ENCODE data around the gene OTOP2. TPM values are rescaled to one million over a fixed set of nuclear protein-coding genes. Genes with fewer than 3 reads are reported as not detected.

OTOP2 gene
- total RNA-seq, 2 experiments from 2014 or later, result not detected

DNA sequence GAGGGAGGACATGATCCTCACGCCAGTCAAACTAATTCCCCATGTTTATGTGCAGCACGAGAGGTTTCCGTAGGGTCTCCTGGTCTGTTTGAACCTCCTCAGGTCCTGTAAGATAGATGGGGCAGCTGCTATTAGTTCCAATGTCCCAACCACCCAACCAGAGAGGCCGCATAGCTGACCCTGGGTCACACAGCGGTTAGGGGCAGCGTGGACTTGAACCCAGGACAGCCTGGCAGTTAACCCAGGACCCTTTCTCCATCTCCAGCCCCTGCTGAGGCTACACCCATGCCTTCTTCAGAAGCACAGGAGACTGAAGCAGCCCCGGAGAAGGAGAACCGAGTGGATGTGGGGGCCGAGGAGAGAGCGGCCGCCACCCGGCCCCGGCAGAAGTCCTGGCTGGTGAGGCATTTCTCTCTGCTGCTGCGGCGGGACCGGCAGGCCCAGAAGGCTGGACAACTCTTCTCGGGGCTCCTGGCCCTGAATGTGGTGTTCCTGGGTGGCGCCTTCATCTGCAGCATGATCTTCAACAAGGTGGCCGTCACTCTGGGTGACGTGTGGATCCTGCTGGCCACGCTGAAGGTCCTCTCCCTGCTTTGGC, 17.2 kb downstream of the OTOP2 start:
- CTCF ChIA-PET, result no interaction called here
- POLR2A ChIA-PET, result no interaction called here

DNA sequence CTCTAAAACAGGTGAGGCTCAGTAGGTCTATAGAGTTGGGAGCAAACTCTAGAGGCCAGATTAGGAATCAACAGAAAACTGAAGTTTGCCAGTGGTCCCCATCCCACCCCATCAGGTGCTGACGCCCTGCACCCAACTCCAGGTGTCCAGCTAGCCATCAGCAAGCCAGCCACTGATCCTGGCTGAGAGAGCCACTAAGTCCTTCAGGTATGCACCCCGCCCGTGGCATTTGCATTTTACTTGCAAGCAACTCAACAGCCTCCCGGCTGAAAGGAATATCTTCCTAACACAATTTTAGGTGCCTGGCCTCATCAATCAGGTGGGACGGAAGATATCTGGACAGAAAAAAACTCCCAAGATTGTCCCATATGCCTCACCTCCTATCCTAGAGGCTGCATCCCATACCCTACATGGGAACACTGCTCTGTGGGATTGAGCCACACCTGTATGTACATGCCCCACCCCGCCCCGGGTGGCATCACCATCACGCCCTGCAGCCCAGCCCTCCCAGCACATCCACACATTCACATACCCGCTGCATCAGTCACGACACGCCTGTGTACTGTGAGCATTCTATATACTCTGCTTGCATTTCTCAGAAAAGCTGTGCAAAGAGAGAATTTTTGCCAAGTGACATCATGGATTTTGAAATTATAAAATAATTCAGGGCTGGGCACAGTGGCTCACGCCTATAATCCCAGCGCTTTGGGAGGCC, 19.9 kb downstream of the OTOP2 start:
- ChIA-PET CTCF (no interaction called here), POLR2A (no interaction called here)

DNA sequence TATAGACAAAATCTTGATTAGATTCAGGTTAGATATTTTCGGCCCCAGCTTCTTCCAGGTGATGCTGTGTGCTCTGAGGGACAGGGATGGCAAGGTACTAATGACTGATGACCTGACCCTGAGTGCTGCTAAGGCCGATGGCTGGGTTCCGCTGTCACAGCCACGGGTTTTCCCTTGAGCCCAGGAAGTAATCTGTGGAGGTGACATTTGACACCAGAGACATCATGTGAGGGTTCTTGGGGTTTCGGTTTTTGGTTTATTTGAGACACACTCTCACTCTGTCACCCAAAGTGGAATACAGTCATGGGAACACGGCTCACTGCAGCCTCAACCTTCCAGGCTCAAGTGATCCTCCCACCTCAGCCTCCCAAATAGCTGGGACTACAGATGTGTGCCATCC, 21.5 kb downstream of the OTOP2 start:
- ChIA-PET POLR2A (no interaction called here), CTCF (no interaction called here)

DNA sequence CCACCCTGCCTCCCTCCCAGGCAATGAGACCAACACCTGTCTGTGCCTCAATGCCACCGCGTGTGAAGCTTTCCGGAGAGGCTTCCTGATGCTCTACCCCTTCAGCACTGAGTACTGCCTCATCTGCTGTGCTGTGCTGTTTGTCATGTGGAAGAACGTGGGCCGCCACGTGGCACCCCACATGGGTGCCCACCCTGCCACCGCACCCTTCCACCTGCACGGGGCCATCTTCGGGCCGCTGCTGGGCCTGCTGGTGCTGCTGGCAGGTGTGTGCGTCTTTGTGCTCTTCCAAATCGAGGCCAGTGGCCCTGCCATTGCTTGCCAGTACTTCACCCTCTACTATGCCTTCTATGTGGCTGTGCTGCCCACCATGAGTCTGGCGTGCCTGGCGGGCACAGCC, 22.6 kb downstream of the OTOP2 start:
- ChIA-PET POLR2A (no interaction called here), CTCF (no interaction called here)

DNA sequence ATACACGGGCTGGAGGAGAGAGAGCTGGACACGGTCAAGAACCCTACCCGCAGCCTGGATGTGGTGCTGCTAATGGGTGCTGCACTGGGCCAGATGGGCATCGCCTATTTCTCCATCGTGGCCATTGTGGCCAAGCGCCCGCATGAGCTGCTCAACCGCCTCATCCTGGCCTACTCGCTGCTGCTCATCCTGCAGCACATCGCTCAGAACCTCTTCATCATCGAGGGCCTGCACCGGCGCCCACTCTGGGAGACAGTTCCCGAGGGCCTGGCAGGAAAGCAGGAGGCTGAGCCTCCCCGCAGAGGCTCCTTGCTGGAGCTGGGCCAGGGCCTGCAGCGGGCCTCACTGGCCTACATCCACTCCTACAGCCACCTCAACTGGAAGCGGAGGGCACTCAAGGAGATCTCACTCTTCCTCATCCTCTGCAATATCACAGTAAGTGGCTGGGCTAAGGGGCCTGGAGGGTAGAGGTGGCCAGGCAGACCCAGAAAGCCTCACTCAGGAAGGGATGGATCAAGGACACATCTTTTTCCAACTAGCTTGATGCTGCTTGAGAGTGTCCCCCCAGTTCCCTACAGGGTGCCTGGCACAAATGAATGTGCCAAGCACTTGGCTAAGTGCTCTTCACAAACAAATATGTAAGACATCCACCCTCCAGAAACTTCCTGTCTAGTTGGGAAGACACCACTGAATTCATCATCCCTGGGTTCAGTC, 23.1 kb downstream of the OTOP2 start:
- POLR2A ChIA-PET, result no interaction called here
- CTCF ChIA-PET, result no interaction called here

DNA sequence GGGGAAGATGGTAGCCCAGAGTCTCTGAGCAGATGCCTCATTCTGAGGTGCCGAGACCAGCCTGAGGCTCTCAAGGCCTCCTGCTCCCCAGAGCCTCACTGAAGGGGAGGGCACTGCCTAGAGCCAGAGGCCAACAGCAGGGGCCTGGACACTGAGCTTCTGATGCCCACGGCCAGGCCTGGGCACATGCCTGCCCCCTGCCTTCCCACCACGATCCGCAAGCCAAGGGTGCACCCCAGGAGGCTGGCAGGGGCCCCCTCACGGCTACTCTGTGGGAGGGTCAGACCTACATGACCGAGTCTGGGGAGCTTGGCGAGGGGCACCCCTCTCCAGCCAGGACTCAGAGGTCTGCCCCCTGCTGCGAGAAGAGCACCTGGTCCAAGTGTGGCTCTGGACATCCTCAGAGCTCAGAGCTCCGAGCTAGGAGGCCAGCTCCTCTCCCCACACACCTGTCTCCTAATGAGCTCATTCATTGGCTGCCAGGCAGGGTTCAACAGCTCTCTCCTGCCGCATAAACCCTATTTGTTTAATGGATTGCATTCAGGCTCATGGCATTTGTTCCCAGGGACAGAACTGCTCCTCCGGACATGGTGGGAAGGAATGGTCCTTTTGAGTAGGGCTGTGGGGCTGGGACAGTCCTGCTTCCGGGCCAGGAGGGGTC, 25.5 kb downstream of the OTOP2 start:
- ChIA-PET CTCF (interaction anchor here (0.6 kb wide), 1 partner anchor 10 kb away, joined by 3 read pairs; no protein-coding TSS in a partner anchor), POLR2A (no interaction called here)

DNA sequence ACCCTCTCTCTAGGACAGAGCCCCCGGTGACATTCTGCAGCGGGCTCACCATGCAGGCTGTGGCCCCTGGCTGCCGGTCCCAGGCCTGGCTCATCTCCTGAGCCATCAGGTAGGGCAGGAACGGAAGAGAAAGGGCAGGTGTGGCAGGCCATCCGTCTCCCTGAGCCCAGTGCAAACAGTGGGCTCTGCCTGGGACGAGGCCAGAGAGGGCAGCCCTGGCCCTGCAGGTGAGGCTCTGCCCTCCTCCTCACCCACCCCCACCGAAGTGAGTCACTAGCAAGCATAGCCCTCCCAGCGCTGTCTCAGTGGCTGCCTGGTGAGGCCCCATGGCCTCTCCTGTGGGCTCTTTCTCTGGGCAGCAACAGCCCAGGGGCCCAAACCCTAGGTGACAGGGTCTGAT, 26.1 kb downstream of the OTOP2 start:
- CTCF ChIA-PET, result no interaction called here
- POLR2A ChIA-PET, result no interaction called here

DNA sequence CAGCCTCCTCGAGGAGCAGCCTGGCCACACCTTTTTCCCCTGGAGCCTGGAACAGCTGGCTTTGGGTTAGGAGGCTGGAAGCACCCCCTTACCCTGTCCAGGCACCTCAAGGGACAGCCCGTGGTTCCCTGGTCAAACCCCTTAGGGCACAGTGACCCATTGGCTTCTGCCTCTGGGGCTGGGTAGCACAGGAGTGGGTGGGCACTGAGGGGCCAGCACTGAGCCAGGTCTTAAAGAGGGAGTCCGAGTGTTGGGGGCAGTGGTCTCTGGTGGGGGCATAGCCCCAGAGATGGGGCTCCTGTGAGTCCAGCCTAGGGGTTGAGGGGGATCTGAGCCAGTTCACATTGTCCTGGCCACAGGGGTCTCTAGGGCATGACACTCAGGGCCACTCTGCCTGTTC, 27.0 kb downstream of the OTOP2 start:
- POLR2A ChIA-PET, result no interaction called here
- CTCF ChIA-PET, result no interaction called here

DNA sequence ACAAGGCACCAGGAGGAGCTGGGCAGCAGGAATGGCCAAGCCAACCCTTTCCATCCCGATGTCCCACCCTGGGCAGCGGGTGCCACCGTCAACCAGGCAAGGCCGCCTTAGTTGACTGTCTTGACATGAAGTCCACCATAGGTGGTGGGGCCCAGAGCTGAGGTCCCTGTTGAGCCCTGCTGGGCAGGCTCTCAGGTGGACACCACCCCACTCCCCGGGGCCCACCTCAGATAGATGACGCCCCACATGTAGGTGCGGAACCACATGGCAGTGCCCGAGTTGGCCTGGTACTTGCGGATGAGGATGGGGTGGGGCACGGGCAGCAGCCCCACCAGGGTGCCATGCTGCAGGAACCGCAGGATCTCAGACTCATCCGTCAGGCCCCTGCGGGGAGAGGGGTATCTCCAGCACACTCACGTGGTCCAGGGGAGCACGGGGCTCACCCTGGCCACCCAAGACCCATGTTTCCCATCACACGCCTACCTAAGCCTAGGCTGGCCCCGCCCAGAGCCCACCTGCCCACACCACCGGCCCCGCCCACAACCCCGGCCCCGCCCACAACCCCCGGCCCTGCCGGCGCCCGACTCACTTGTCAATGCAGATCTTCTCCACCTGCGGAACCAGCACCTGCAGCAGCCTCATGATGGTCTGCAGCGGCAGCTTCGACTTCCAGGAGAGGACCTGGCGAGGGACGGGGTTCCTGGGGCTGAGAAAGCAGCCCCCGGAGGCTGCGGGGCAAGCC, 27.8 kb downstream of the OTOP2 start:
- ChIA-PET POLR2A (no interaction called here), CTCF (no interaction called here)

DNA sequence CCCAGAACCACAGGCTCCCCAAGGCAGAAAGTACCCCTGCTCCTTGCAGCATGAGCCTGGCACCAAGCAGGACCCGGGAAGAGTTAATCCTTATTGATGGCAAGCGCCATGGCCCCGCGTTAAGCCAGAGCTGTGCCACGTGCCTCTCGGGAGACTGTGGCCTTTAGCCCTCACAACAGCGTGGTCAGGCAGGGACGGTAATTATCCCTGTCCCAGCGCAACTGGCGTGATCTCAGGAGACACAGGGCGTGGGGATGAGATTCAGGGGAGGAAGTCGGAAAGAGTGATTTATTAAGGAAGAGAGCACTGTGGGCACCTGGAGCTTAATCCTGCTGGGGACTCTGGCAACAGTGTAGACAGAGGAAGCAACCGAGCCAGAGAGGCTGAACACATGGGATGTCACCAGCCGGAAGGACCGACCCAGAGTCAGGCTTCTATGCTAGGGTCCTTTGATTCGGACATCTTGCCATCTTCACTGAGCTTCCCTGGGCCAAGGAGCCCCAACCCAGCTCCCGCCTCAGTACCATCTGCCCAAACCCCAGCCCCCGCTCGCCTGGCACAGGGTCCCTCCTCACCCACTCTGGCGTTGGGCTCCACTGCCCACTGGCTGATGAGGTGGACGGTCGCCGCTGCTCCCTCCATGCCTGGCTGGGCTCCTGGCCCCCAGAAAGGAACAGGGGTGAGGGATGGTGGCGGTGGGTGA, 28.5 kb downstream of the OTOP2 start:
- POLR2A ChIA-PET, result no interaction called here

DNA sequence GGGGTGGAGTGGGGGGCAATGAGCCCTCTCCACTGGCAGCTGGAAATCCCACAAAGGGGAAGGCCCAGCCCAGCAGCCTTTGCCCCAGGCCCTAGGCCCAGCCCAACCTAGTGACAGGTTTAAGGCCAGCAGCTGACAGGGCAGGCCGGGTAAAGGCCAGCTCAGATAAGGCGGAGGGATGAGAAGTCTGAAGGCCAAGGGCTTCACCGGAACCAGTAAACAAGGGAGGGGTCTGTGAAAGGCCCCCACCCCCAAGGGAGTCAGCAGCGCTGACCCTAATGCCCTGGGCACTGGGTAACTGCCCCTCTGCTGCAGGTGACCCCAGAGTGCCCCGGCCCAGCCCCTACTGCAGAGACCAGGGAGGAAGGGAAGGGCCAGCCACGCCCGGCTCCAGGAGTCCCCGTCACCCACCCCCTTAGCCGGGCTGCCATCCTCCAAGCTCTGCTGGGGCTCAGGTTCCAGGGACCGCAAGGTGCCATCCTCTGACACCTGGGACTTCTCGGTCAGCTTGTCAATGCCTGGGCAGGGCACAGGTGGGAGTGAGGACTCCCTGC, 29.1 kb downstream of the OTOP2 start:
- ChIA-PET CTCF (no interaction called here), POLR2A (no interaction called here)

More for the DNA sequence above, 28.5 kb downstream of the OTOP2 start:
- CTCF ChIA-PET, result no interaction called here

DNA sequence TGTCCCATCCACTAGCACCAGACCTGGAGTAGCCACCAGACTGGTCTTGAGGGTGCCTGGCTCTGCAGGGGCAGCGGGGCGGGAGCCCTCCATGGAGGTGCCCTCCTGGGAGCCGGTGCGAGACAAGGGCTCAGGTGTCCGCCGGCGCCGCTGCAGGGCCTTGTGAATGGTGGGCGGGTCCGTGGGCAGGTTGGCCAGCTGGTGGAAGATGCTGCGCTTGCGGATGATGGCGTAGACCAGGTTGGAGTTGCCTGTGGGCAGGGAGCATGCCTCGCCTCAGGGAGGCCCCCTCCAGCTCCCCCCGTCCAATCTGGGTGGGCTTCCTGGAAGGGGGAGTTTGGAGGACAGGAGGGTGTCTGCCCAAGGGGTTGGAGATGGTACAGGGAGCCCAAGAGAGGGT, 30.0 kb downstream of the OTOP2 start:
- ChIA-PET POLR2A (no interaction called here), CTCF (interaction anchor here (1.6 kb wide), 1 partner anchor 15 kb away, joined by 5 read pairs; no protein-coding TSS in a partner anchor)

DNA sequence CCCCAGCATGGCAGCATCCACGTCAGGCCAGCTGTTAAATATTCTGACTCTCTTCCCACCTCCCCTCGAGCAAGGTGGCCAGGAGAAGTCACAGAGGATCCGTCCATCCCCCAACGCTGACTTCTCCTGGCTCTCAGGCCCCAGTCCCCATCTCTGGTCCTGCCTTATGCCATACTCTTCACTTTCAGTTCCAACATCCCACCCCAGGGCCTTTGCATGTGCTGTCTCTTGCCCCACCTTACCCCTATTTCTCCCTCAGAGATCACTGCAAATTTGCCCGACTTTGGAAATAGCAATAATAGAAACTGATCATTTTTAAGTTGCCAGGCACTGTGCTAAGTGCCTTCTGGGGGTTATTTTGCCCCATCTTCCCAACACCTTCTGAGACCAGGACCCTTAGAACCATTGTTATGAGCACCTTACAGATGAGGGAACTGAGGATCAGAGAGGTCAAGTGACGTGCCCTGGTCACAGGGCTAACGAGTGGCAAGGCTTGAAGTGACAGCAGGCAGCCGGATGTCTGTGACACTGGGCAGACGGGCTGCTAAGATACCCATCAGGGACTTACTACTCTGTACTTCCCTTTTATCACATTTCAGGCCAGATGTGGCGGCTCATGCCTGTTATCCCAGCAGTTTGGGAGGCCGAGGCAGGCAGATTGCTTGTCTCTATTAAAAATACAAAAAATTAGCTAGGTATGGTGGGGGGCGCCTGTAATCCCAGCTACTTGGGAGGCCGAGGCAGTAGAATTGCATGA, 30.8 kb downstream of the OTOP2 start:
- POLR2A ChIA-PET, result no interaction called here
- CTCF ChIA-PET, result interaction anchor here (1.6 kb wide), 1 partner anchor 16 kb away, joined by 5 read pairs; no protein-coding TSS in a partner anchor

DNA sequence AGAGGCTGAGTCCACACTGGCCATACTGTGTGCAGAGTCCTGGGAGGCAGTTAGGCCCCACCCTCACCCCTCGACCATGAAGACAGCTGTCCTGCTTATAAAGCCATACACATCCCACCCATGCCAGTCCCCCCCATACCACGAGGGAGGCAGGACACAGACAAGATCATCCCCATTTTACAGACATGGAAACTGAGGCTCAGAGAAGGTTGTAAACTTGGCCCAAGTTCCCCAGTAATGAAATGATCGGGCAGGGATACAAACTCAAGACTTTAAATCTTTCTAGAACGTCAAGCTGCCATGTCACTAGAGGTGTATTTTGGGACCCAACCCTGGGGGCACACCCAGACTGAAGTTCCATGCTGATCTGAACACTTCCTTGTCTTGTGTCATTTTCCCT, 32.0 kb downstream of the OTOP2 start:
- CTCF ChIA-PET, result interaction anchor here (0.6 to 3.9 kb wide), 4 partner anchors 14 to 58 kb away, joined by 3 to 49 read pairs (median 4); partner anchors contain the start of genes OTOP2 and USH1G
- POLR2A ChIA-PET, result no interaction called here

DNA sequence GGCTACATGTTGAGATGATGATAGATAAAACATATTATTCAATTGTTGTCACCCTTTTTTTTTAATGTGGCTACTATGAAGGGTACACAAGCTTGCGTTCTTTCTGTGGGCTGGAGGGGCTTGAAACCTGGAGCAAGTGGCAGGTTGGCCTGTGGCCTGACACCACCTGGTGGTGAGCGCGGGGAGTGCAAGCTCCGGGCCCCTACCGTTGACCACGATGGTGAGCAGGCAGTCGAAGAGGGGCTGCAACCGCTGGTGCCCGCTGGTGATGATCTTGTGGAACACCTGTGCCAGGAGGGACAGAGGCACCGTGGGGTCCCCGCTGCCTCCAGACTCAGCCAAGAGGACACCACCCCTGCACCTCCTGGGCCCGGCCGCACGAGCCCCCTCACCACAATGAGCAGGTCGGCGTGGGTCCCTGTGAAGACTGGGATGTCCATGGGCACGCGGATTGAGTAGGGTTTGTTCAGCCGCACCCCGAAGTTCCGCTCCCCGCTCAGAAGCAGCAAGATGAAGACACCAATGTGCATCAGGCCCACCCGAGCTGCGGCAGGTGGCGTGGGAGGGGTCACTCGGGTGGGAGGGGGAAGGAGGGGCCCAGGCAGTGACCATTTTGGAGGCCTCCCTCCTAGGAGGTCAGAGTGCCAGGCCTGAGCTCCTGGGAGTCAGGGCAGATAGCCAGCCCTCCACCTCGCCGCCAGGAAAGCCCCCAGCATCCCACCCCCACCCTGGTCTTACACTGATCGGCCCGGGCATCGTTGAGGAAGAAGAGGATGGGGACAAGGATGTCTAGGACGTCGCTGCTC, 34.1 kb downstream of the OTOP2 start:
- ChIA-PET POLR2A (no interaction called here), CTCF (interaction anchor here (0.8 to 3.9 kb wide), 14 partner anchors 10 to 167 kb away, joined by 3 to 49 read pairs (median 4); partner anchors contain the start of genes CDR2L, MRPL58, OTOP2 and USH1G)

DNA sequence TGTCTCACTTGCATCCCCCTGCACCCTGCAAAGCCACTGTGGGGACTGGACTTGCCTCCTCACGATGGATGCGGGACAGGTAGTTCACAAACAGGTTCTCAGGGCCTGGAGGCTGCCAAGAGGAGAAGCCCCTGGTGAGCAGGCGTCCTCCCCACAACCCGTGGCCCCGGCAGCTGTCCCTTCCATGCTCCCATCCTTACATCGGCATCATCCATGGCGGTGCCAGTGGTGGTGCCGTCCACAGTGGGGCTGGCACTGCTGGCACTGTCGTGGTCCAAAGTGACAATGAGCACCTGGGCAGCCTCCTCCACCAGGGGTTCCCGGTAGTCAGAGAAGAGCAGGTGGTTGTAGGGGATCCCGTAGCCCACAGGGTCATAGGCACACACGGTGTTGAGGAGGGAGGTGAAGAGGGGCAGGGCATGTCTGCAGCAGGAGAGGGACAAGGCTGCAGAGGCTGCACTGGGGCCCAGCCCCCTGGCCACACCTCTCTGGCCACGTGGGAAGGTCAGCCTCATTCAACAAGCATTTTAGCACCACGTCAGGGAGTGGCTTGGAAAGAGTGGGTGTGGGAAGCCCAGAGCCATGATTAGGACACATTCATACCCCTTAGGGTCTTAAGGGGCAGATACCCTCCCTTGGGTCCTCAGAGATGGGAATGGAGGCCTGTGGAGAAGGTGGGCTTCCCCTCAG, 35.9 kb downstream of the OTOP2 start:
- CTCF ChIA-PET, result interaction anchor here (0.6 to 3.9 kb wide), 13 partner anchors 12 to 154 kb away, joined by 3 to 49 read pairs (median 7); partner anchors contain the start of genes HID1, KCTD2, MRPL58 and OTOP2
- POLR2A ChIA-PET, result no interaction called here

Data from activated CD8-positive, alpha-beta memory T cell treated with anti-CD3 and anti-CD28 coated beads for 36 hours (primary cell).